Tibial nerve (tissue), 4 donors: ENCODE data around the gene RBM26.

Experiments
- CTCF ChIP-seq, 5 experiments: fragments of 200-600 bp in 3 of 5; fragments of 450-650 bp in 2 of 5; sonication (generic) in 3 of 5; IDR thresholded peaks; one replicate each; pipeline ENCODE4 v1.5.1; 2016 to 2019; ENCODE audit warnings: antibody characterized with exemption in 5 of 5, mild to moderate bottlenecking in 3 of 5, moderate library complexity in 2 of 5
- EP300 ChIP-seq, 2 donors: sonication (generic); formaldehyde crosslinking; IDR thresholded peaks; one replicate each; pipeline ENCODE4 v1.6.1; 2017; ENCODE audit warnings: antibody characterized with exemption in 2 of 2, mild to moderate bottlenecking in 1 of 2
- POLR2A ChIP-seq, 2 donors: fragments of 450-650 bp; IDR thresholded peaks; one replicate each; pipeline ENCODE4 v1.6.1; 2017; ENCODE audit warnings: antibody characterized with exemption in 2 of 2, mild to moderate bottlenecking in 2 of 2, moderate library complexity in 2 of 2

- TF ChIP-seq POLR2A (IDR thresholded peaks at IDR 0.05) (no peak), CTCF (IDR thresholded peaks at IDR 0.05) (no peak), EP300 (IDR thresholded peaks at IDR 0.05) (no peak)
Observed at GRCh38 chr13:79282508-79282907, 123.5 kb downstream of the RBM26 start.
